HG02870 (cell line): Measurements from ENCODE around the gene RBBP8NL.
"Not testable (repeated sequence)": the region's sequence is repeated elsewhere in the genome, so short reads cannot be mapped to it uniquely, and the experiment has no call there.

ENCODE experiments used
- ATAC-seq: cut with Tn5 transposase; IDR thresholded peaks from one replicate; pipeline ENCODE4 v1.9.1; 2021; ENCODE audit warnings: mild to moderate bottlenecking, moderate library complexity; ENCODE audit not compliant: unreplicated experiment

RBBP8NL gene

GRCh38 chr20:62377615-62378178 is 49.6 kb downstream of the RBBP8NL start:
- ATAC-seq: no peak

DNA sequence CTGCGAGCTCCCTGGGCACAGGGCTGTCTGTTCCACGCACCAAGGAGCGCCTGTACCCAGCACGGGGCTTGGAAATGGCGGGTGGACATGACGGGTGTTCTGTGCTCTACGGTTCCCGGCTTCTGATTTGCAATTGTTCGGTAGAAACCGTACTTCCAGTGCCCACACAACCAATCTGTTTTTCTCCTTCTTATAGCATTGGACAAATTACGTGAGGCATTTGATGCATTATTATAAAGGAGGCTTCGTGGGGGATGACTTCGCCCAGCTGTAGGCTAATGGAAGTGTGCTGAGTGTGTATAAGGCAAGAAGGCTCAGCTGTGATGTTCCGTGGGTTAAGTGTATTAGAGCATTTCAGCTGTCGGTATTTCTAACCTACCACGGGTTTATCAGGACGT is 50.3 kb downstream of the RBBP8NL start:
- no peak for ATAC-seq

- no peak for ATAC-seq
Measured at GRCh38 chr20:62376112-62377063, 51.0 kb downstream of the RBBP8NL start.

GRCh38 chr20:62374331-62375152 is 52.8 kb downstream of the RBBP8NL start:
- ATAC-seq: no peak

GRCh38 chr20:62373631-62374179 is 53.6 kb downstream of the RBBP8NL start:
- ATAC-seq: not testable (repeated sequence)

DNA sequence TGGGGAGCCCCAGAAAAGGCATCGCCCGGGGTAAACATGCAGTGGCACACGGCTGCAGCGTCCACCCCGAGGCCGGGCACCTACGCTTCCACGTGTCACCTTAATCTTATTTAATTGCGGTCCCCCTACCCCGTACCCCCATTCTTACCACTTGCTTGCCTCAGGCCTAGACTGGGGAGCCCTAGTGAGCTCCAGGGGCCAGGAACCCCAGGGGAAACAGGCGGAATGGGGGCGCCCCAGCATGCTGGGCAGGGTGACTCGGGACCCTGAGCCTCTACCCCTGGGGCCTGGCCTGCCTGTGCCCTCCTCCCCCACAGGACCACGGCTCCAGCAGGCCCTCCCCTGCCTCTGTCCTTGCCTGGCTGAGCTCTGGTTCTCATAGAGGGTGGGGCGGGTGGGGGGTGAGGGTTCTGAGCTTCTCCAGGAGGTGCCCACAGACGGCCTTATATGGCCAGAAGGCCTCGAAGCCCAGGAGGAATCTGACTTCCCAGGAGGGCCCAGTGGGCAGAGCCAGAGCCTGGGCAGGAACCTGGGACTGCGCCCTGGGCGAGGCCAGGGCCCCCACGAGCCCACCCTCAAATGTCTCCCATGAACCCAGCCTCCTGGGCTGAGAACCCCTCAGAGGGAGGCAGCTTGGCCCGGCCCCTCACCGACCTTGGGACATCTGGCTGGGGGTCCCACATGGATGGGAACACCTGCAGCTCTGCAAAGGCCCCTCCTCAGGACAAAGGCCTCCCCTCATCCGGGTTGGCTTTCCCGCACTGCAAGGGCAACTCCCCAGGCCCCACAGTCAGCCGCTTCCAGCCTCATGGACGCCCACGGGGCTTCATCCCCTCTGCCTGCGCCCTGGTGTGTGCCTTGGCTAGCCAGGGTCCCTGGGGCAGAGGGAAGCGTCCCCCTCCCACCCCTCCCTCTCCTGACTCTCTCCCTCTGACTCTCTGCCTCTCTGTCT is 55.0 kb downstream of the RBBP8NL start:
- ATAC-seq: no peak

GRCh38 chr20:62371588-62372041 is 55.7 kb downstream of the RBBP8NL start:
- ATAC-seq: no peak

DNA sequence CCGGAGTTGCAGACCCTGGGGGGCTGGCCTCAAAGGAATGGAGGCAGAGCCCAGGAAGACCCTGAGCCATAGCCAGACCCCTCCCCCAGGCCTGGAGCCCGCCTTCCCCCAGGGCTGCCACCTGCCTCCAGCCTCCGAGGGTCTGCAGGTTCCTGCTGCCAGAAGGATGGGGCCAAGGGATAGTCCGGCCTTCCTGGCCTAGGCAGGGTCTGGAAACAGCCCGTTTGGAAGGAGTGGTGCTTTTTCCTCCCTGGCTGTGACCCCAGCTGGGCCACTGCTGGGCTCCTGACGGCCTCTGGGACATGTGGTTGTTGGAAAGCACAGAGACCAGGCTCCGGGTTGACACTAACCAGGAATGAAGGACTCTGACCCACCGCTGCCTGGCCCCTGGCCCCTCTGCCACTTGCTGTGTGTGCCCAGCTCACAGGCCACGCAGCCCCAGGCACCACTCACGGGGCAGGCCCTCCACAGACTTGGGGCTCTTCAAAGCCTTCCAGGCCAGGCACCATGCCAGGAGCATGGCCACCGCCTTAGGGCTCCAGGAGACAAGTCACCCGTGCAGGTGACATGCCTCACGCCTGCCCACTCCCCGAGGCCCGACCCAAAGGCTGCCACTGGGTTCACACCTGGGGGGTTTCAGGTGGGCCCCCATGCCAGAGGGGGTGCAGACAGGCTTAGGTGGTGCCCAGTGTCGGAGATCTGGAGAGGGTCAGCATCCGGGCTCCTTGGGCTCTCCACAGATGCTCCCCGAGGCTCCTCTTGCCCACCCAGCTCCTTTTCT is 56.3 kb downstream of the RBBP8NL start:
- ATAC-seq: no peak

DNA sequence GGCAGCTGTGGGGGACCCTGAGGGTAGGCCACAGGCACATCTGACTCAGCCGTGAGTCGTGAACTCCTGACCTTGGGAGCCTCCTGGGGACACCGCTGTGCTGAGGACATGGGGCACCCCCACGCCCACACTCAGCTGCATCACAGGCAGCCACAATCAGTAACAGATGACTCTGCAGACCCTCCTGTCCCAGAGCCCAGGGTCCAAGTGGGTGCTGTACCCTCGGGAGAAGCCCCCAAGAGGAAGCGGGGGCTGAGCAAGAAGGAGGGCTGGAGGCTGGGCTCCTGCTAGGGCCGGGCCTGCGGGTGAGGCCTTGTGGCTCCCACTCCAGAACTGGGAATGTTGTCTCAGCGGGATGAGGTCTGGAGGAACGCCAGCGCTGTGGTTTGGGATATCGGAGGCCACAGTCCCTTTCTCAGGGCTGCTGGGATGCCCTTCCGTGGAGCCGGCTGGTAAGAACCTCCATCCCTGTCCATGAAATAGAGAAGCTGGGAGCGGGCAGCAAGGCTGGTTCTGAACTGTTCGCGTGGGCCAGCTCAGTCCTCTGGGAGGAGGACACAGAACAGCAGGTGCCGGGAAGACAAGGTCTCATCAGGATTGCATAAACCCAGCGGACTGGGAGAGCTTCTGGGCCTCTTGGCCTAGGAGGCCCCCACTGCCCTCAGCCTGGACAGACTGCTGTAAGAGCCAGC is 57.1 kb downstream of the RBBP8NL start:
- no peak for ATAC-seq

DNA sequence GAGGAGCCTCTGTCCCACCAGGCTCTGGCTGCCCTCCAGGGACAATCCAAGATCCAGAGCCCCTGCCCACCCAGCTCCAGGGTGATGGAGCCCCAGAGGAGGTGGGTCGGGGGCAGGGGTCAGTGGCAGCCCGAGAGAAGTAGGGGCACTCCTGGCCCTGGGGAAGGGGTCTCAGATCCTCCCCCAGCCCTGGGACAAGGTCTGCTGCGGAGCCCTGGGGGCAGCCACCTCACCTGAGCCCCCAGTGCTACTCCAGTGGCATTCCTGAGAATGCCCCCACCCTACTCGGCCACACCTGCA is 57.6 kb downstream of the RBBP8NL start:
- ATAC-seq: no peak

DNA sequence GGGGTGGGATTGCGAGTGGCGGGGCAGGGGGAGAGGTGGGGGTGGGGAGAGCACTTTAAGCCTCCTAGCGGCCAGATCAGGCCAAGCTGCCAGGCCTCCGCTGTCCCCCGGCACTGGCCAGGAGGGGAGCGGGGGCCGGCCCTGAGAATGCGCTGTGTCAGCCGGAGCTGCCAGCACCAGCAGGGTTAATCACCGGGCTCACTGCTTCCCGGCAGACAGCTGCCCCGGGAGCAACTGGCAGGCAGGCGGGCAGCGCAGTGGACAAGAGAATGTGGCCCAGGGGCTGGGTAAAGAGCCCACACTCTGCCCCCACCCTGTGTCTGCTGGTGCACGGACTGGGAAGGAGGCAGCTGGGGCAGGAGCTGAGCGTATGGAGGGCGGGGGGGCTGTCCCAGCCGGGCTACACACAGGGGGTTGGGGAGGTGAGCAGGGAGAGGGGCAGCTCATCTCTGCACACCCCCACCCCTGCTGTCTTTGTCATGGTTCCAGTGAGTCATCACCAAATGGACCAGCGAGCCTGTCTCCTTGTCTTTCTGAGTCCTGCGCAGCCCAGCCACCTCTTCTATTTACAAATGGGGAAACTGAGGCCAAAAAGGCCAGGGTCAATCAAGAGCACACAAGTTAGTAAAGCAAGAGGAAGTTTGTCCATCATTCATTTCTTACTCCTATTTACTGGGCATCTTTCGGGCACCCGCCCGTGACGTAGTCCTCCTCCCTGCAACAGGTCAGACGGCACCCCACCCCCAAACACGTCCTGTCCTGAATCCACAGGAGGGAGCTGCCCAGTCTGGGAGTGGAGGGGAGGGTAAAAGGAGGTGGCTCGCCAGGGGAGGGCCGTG is 58.1 kb downstream of the RBBP8NL start:
- ATAC-seq: no peak

DNA sequence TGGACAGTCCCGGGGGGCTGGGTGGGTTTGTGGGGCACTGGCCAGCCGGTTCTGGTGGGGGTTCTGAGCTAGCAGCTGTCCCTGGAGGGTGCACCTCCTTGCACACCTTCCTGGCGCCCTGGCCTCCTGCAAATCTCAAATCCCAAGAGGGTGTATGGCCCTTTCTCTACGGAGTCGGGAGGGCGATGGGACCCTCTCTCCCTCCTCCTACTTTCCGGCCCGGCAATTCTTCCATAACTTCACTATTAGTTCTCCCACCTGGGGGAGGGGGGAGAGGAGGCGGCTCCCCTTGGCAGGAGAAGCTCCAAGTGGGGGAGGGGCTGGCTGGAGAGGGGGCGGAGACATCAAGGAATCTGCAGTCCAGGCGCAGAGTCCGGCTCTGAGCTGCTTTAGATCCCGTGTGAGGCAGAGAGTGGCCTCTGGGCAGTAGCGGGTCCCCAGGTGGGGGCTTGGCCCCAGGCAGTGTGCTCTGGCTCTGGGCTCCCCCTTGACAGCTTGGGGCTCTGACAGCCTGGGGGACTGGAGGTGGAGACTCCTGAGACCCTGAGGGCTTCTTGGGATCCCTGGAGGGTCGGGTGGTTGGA is 58.9 kb downstream of the RBBP8NL start:
- no peak for ATAC-seq

GRCh38 chr20:62367633-62368391 is 59.5 kb downstream of the RBBP8NL start:
- ATAC-seq: no peak

DNA sequence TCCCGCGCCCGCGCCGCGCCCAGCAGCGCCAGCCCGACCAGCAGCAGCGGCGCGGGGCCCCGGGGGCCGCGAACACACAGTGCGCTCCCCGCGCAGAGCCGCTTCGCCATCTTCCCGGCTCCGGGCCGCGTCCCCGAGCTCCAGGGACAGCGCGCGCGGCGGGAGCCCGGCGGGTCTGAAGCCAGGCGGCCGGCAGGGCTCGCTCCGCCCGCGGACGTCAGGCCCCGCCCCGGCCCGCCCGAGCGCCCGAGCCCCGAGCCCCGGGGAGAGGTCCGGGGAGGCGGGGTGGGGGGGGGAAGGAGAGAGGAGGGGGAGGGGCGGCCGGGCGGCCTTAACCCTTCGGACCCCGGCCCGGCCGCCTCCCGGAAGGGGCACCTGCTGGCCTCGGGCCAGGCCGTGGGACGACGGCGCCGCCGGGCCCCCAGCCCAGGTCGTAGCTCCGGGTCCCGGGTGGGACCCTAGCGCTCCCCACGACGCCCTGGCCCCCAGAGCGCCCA is 60.2 kb downstream of the RBBP8NL start, which contains the start of gene LAMA5:
Gene LAMA5 (minus strand): TSS at position 177 of the 497 bp plus-strand sequence. CDS start 67 bp downstream, at position 110.
- no peak for ATAC-seq

- ATAC-seq: no peak
Measured at GRCh38 chr20:62366370-62367135, 60.8 kb downstream of the RBBP8NL start.
